Natural killer cell (primary cell): Measurements from ENCODE around the gene ANXA3. TPM values are rescaled to one million over a fixed set of nuclear protein-coding genes. Genes with fewer than 3 reads are reported as not detected.

Experiments
- ATAC-seq, 3 donors: fragments of 150-1000 bp in 2 of 3; fragments of 200-7000 bp in 1 of 3; cut with Tn5 transposase; 1 replicate in 1 of 3; 2 replicates in 2 of 3; pipeline ENCODE4 v1.10.0; 2021; ENCODE audit warnings: mild to moderate bottlenecking in 2 of 3, moderate library complexity in 2 of 3
- DNase-seq, 2 donors: peaks; one replicate each; pipeline versions ENCODE4 v3.0.0 to v3.0.0-alpha.2; 2013 to 2021; ENCODE audit warnings: mixed read lengths in 1 of 2
- H3K27ac ChIP-seq: one replicate; pipeline ENCODE4 v1.5.1; 2013; ENCODE audit warnings: mild to moderate bottlenecking, low read length
- H3K27me3 ChIP-seq: one replicate; pipeline ENCODE4 v1.6.1; 2013; ENCODE audit warnings: low read length; ENCODE audit not compliant: control insufficient read depth, insufficient read depth
- H3K36me3 ChIP-seq: one replicate; pipeline ENCODE4 v1.6.1; 2013; ENCODE audit warnings: low read length; ENCODE audit not compliant: control insufficient read depth, insufficient read depth
- H3K4me1 ChIP-seq: one replicate; pipeline ENCODE4 v1.6.1; 2013; ENCODE audit warnings: low read length; ENCODE audit not compliant: control insufficient read depth, insufficient read depth
- H3K4me3 ChIP-seq: one replicate; pipeline ENCODE4 v1.5.1; 2013; ENCODE audit warnings: low read length
- H3K9me3 ChIP-seq: one replicate; pipeline ENCODE4 v1.6.1; 2013; ENCODE audit warnings: low read length; ENCODE audit not compliant: control insufficient read depth, insufficient read depth
- H3K27ac Mint-ChIP-seq, 2 donors: one replicate each; pipeline ENCODE4 v1.8.0; 2022; ENCODE audit warnings: mild to moderate bottlenecking in 2 of 2, mixed read lengths in 2 of 2, moderate library complexity in 1 of 2
- H3K27me3 Mint-ChIP-seq, 2 donors: one replicate each; pipeline ENCODE4 v1.8.0; 2022; ENCODE audit warnings: low read depth in 2 of 2, mixed read lengths in 2 of 2
- H3K36me3 Mint-ChIP-seq: one replicate; pipeline ENCODE4 v1.8.0; 2022; ENCODE audit warnings: mixed read lengths
- H3K4me1 Mint-ChIP-seq, 2 donors: one replicate each; pipeline ENCODE4 v1.8.0; 2022; ENCODE audit warnings: mixed read lengths in 2 of 2
- H3K4me3 Mint-ChIP-seq: one replicate; pipeline ENCODE4 v1.8.0; 2022; ENCODE audit warnings: mild to moderate bottlenecking, moderate library complexity, mixed read lengths
- H3K9me3 Mint-ChIP-seq, 2 donors: one replicate each; pipeline ENCODE4 v1.8.0; 2022; ENCODE audit warnings: mixed read lengths in 2 of 2
- CTCF ChIP-seq: fragments of 200-600 bp; IDR thresholded peaks from one replicate; pipeline ENCODE4 v1.8.0; 2022; ENCODE audit warnings: antibody characterized with exemption
- WGBS: methylation state at CpG from one replicate; pipeline ENCODE4 v1.1.7; 2013; ENCODE audit warnings: missing lambda C conversion rate; ENCODE audit not compliant: insufficient coverage; 5-methylcytosine and 5-hydroxymethylcytosine counted together
- intact Hi-C: fragments of 100-400 bp; cut with micrococcal nuclease; formaldehyde crosslinking; loops from one replicate; pipeline ENCODE4 v1.14.2; 2022
- total RNA-seq, 4 donors: library from RNA; stranded (reverse); fragments of 120-200 nt in 1 of 4; gene quantifications; one replicate each; pipeline versions ENCODE4 v1.2.3 to v1.2.4, GENCODE V29; 2013 to 2022

ANXA3 gene
- total RNA-seq, 3 donors from 2014 or later (not counting 1 experiment from before 2014, with no cell fraction given), result 1.1 to 1.2 TPM; not detected in 1

- H3K27ac Mint-ChIP-seq, result no peak overlapping the region
- Histone ChIP-seq H3K4me1 (no peaks in the 10 kb centered on the region), H3K36me3 (no peaks in the 10 kb centered on the region), H3K9me3 (no peaks in the 10 kb centered on the region), H3K27me3 (no peaks in the 10 kb centered on the region), H3K4me3 (no peak overlapping the region), H3K27ac (no peak overlapping the region)
- H3K36me3 Mint-ChIP-seq, result no peaks in the 10 kb centered on the region
- no peak for TF ChIP-seq CTCF
- H3K9me3 Mint-ChIP-seq, result no peaks in the 10 kb centered on the region
- H3K4me1 Mint-ChIP-seq, result no peaks in the 10 kb centered on the region
- no peak for ATAC-seq
- no peak overlapping the region for H3K4me3 Mint-ChIP-seq
- WGBS, result 100% methylated on average over 2 of the region's 2 CpGs
- intact Hi-C loops, result no loop called here
- peaks cover 0 to 3% of the 10 kb centered on the region in 2 donors for H3K27me3 Mint-ChIP-seq
- no peak for DNase-seq
Observed at GRCh38 chr4:78567500-78568060, 16.0 kb downstream of the ANXA3 start.

GRCh38 chr4:78568640-78569305, 17.2 kb downstream of the ANXA3 start:
- Mint-ChIP-seq H3K9me3 (no peaks in the 10 kb centered on the region), H3K4me3 (no peak overlapping the region), H3K36me3 (no peaks in the 10 kb centered on the region), H3K27ac (no peak overlapping the region), H3K27me3 (peaks cover 0 to 3% of the 10 kb centered on the region in 2 donors), H3K4me1 (no peaks in the 10 kb centered on the region)
- Histone ChIP-seq H3K4me1 (no peaks in the 10 kb centered on the region), H3K27ac (no peak overlapping the region), H3K36me3 (no peaks in the 10 kb centered on the region), H3K4me3 (no peak overlapping the region), H3K9me3 (no peaks in the 10 kb centered on the region), H3K27me3 (no peaks in the 10 kb centered on the region)
- intact Hi-C loops, result no loop called here
- 100% methylated on average over 3 of the region's 3 CpGs for WGBS
- no peak for ATAC-seq
- no peak for TF ChIP-seq CTCF
- no peak for DNase-seq

- H3K36me3 Mint-ChIP-seq, result no peaks in the 10 kb centered on the region
- WGBS, result 90% methylated on average over 6 of the region's 6 CpGs
Observed at GRCh38 chr4:78569306-78569821, 17.8 kb downstream of the ANXA3 start.

More at GRCh38 chr4:78569306-78569821, 17.8 kb downstream of the ANXA3 start:
- H3K4me3 ChIP-seq, result no peak overlapping the region
- H3K27me3 ChIP-seq, result no peaks in the 10 kb centered on the region
- H3K27ac Mint-ChIP-seq, result no peak overlapping the region
- H3K4me3 Mint-ChIP-seq, result no peak overlapping the region
- peaks cover 0 to 3% of the 10 kb centered on the region in 2 donors for H3K27me3 Mint-ChIP-seq
- H3K4me1 Mint-ChIP-seq, result no peaks in the 10 kb centered on the region
- no peaks in the 10 kb centered on the region for H3K4me1 ChIP-seq
- DNase-seq (no peak), ATAC-seq (no peak)
- no peaks in the 10 kb centered on the region for H3K9me3 ChIP-seq
- TF ChIP-seq CTCF, result no peak
- H3K27ac ChIP-seq, result no peak overlapping the region
- H3K36me3 ChIP-seq, result no peaks in the 10 kb centered on the region
- no peaks in the 10 kb centered on the region for H3K9me3 Mint-ChIP-seq
- intact Hi-C loops, result no loop called here
